ENCODE data around the gene NCAPG2. TPM values are rescaled to one million over a fixed set of nuclear protein-coding genes. Genes with fewer than 3 reads are reported as not detected.
A peak's percentile ranks its signal among the peaks of the same experiment; 100 is the strongest.

Gene NCAPG2
- total RNA-seq, 6 experiments from 2014 or later: 2.7 to 4.8 (median 4.2) TPM

GRCh38 chr7:158716802-158717201 is 12.2 kb upstream of the NCAPG2 start:
- DNase-seq (no peak), ATAC-seq (no peak)
- Histone ChIP-seq H3K4me1 (no peaks in the 10 kb centered on the region), H3K9me3 (no peaks in the 10 kb centered on the region), H3K36me3 (no peaks in the 10 kb centered on the region), H3K4me3 (no peak overlapping the region), H3K27me3 (no peaks in the 10 kb centered on the region), H3K27ac (no peak overlapping the region)
- 78% methylated on average over 1 of the region's 1 CpG for WGBS (ENCODE audit: insufficient coverage, low coverage, low lambda C conversion rate, missing lambda C conversion rate)
- intact Hi-C loops (cut with DNase I): no loop called here
- no peak for TF ChIP-seq CTCF (IDR thresholded peaks at IDR 0.05)
- no peak for TF ChIP-seq POLR2A (IDR thresholded peaks at IDR 0.05)

GRCh38 chr7:158710651-158711102 is 6.1 kb upstream of the NCAPG2 start:
- TF ChIP-seq CTCF (IDR thresholded peaks at IDR 0.05) (no peak), POLR2A (IDR thresholded peaks at IDR 0.05) (no peak)
- H3K27me3 ChIP-seq: no peaks in the 10 kb centered on the region

GRCh38 chr7:158707610-158708009 is 3.0 kb upstream of the NCAPG2 start:
- Histone ChIP-seq H3K27ac (no peak overlapping the region), H3K4me1 (no peaks in the 10 kb centered on the region), H3K9me3 (peaks cover 0 to 7% (median 0%) of the 10 kb centered on the region in 4 donors), H3K36me3 (no peaks in the 10 kb centered on the region), H3K27me3 (no peaks in the 10 kb centered on the region), H3K4me3 (no peak overlapping the region)
- ATAC-seq (no peak), DNase-seq (no peak)
- intact Hi-C loops (cut with DNase I): loop anchor here in 1 of 2 donors (5.0 kb wide), 1 partner anchor 120 kb away; the partner anchor contains the start of gene ESYT2
- no peak for TF ChIP-seq CTCF (IDR thresholded peaks at IDR 0.05)
- no peak for TF ChIP-seq POLR2A (IDR thresholded peaks at IDR 0.05)
- 43% methylated on average over 2 of the region's 4 CpGs for WGBS (ENCODE audit: insufficient coverage, low coverage, low lambda C conversion rate, missing lambda C conversion rate)

More at GRCh38 chr7:158710651-158711102, 6.1 kb upstream of the NCAPG2 start:
- Histone ChIP-seq H3K27ac (no peak overlapping the region), H3K4me3 (no peak overlapping the region), H3K36me3 (no peaks in the 10 kb centered on the region), H3K9me3 (peaks cover 0 to 7% (median 0%) of the 10 kb centered on the region in 4 donors), H3K4me1 (no peaks in the 10 kb centered on the region)
- 56% methylated on average over 6 of the region's 7 CpGs for WGBS (ENCODE audit: insufficient coverage, low coverage, low lambda C conversion rate, missing lambda C conversion rate)
- intact Hi-C loops (cut with DNase I): no loop called here
- DNase-seq (no peak), ATAC-seq (peak in 2 of 4 donors; percentile 27 to 44)

GRCh38 chr7:158706710-158707590 is 2.3 kb upstream of the NCAPG2 start:
- Histone ChIP-seq H3K4me3 (no peak overlapping the region), H3K4me1 (no peaks in the 10 kb centered on the region), H3K9me3 (peaks cover 0 to 7% (median 0%) of the 10 kb centered on the region in 4 donors), H3K27ac (no peak overlapping the region), H3K36me3 (no peaks in the 10 kb centered on the region), H3K27me3 (no peaks in the 10 kb centered on the region)
- TF ChIP-seq POLR2A (IDR thresholded peaks at IDR 0.05): no peak
- TF ChIP-seq CTCF (IDR thresholded peaks at IDR 0.05): no peak
- no CpG with 5 or more reads among the region's 29 CpGs for WGBS (ENCODE audit: insufficient coverage, low coverage, low lambda C conversion rate, missing lambda C conversion rate)
- intact Hi-C loops (cut with DNase I): loop anchor here in 1 of 2 donors (5.0 kb wide), 1 partner anchor 120 kb away; the partner anchor contains the start of gene ESYT2
- ATAC-seq: no peak
- no peak for DNase-seq
